Measurements from ENCODE around the gene KRTDAP. TPM values are rescaled to one million over a fixed set of nuclear protein-coding genes. Genes with fewer than 3 reads are reported as not detected.

KRTDAP gene
- total and polyA plus RNA-seq, 9 of the 15 experiments (the other 6 are each of a cell fraction or from before 2014, with no cell fraction given), result not detected

DNA sequence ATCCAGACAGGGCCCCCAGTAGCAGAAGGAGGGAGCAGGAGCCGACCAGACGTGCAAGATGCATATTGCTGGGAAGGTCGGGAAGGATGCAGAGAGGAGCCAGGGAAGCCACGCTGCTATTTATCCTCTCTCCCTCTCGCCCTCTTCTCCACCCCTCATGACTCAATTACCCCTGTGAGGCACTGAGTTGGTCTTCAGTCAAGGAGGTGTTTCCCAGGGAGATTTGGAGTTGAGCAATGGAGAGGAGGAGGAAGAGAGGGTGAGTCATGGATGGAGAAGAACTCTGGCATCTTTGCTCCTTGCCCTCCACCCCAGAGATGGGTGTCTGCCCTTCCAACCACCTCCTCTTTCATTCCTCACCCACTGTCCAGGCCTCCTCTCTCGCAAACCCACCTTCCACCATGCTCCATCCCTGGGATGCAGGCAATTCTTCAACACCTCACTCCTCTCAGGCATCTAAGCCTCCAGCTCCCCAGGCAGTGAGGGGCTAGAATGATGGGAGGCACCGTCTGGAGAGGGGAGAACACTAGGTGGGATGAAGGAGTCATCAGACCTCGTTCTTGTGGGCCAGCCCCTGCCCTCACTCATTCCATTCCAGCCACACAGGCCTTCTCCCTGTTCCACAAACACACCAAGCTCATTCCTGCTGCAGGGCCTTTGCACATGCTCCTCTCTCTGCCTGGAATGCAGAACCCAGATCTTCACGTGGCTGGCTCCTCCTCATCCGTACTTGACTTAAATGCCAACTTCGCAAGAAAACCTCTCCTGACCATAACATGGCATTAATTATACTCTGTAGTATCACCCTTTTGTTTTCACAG is 38.2 kb upstream of the KRTDAP start, which contains the start of gene SBSN:
Gene SBSN (minus strand): TSS at position 94 of the 821 bp plus-strand sequence. CDS start 30 bp downstream, at position 64.
- POLR2A ChIA-PET, result no interaction called here
- Histone ChIP-seq H3K4me3 (no peak within 1 kb of the TSS), H3K9me1 (ENCODE audit: control insufficient read depth, insufficient read depth, low read length) (no peaks in the 10 kb centered on the region), H4K20me1 (replicated peaks; ENCODE audit: control insufficient read depth, insufficient read depth, low read length) (peaks cover 11% of the 10 kb centered on the region), H3K4me1 (replicated peaks in 1 of 2; ENCODE audit: control insufficient read depth in 2 of 2, insufficient read depth in 2 of 2, low read length in 2 of 2) (peaks cover 3 to 7% of the 10 kb centered on the region in 2 experiments; a peak in 3 of 5 replicates), H3K27ac (ENCODE audit: extremely low read depth, low read depth, low read length) (no peak within 1 kb of the TSS), H3K36me3 (ENCODE audit: control insufficient read depth, insufficient read depth, low read length) (no peaks in the 10 kb centered on the region), H2AFZ (ENCODE audit: low read depth, low read length) (no peak within 1 kb of the TSS), H3K9ac (ENCODE audit: insufficient read depth in 1 of 2, low read depth in 2 of 2, low read length in 2 of 2) (no peak within 1 kb of the TSS; a peak in 1 of 4 replicates), H3K9me3 (replicated peaks; ENCODE audit: control insufficient read depth, insufficient read depth, low read depth, low read length) (no peaks in the 10 kb centered on the region), H3K4me2 (ENCODE audit: insufficient read depth, low read length) (no peak within 1 kb of the TSS), H3K27me3 (ENCODE audit: control insufficient read depth in 2 of 2, insufficient read depth in 2 of 2, low read length in 2 of 2) (peaks cover 51 to 88% of the 10 kb centered on the region in 2 experiments), H3K79me2 (ENCODE audit: control insufficient read depth, insufficient read depth, low read length) (no peaks in the 10 kb centered on the region)
- TF ChIP-seq RBM25 (IDR thresholded peaks at IDR 0.05; ENCODE audit: low read depth, low read length, severe bottlenecking), result peak; percentile 59
- no peak for TF ChIP-seq TOE1 (IDR thresholded peaks at IDR 0.05; ENCODE audit: borderline replicate concordance)
- no peak for TF ChIP-seq TOE1 (CRISPR knock-in tag; IDR thresholded peaks at IDR 0.05; ENCODE audit: borderline replicate concordance, low read depth)
- under 1% methylated on average over 11 of the region's 11 CpGs for WGBS (ENCODE audit: insufficient coverage, low coverage, missing lambda C conversion rate)
- DNase-seq (ENCODE audit: extremely low read depth in 1 of 4, low spot score in 3 of 4) (no peak), FAIRE-seq (no peak), ATAC-seq (no peak)
- CTCF ChIA-PET (ENCODE audit: low intra/inter-chr PET ratio), result no interaction called here
- no TSS peak for BruUV-seq (replicated peaks)
- in situ Hi-C loops (cut with MboI), result no loop called here
- intact Hi-C loops (cut with micrococcal nuclease), result no loop called here

DNA sequence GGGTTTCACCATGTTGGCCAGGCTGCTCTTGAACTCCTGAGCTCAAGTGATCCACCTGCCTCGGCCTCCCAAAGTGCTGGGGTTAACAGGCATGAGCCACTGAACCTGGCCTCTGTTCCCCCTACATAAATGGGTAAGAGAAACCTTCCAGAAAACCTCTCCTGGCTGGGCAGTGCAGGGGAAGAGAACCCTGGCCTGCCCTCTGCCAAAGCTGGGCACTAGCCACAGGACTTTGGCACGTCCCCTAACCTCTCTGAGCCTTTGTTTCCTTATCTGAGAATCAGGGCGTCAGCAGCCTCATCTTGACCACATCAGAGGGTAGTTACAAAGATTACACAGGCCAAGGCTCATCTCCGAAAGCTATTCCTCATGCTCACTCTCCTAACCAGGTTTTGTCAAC is 35.6 kb upstream of the KRTDAP start:
- H3K9me3 ChIP-seq (replicated peaks; ENCODE audit: control insufficient read depth, insufficient read depth, low read depth, low read length), result no peaks in the 10 kb centered on the region
- H3K4me2 ChIP-seq (ENCODE audit: insufficient read depth, low read length), result no peak overlapping the region
- no peak overlapping the region; a peak in 1 of 4 replicates for H3K9ac ChIP-seq (ENCODE audit: insufficient read depth in 1 of 2, low read depth in 2 of 2, low read length in 2 of 2)
- in situ Hi-C loops (cut with MboI) (no loop called here), intact Hi-C loops (cut with micrococcal nuclease) (no loop called here)
- H3K4me1 ChIP-seq (replicated peaks in 1 of 2; ENCODE audit: control insufficient read depth in 2 of 2, insufficient read depth in 2 of 2, low read length in 2 of 2), result 0 out of 5 replicates have a peak, but pooled peaks cover 0 to 3% of the 10 kb centered on the region in 2 experiments
- FAIRE-seq (no peak), DNase-seq (ENCODE audit: extremely low read depth in 1 of 4, low spot score in 3 of 4) (no peak), ATAC-seq (no peak)
- H3K27ac ChIP-seq (ENCODE audit: extremely low read depth, low read depth, low read length), result no peak overlapping the region
- POLR2A ChIA-PET, result interaction anchor here (0.5 to 1.0 kb wide), 3 partner anchors 11 to 383 kb away, joined by 3 to 4 read pairs (median 3); no protein-coding TSS in a partner anchor
- no peak overlapping the region for H2AFZ ChIP-seq (ENCODE audit: low read depth, low read length)
- H3K79me2 ChIP-seq (ENCODE audit: control insufficient read depth, insufficient read depth, low read length), result no peaks in the 10 kb centered on the region
- CTCF ChIA-PET (ENCODE audit: low intra/inter-chr PET ratio), result no interaction called here
- no peak overlapping the region for H3K4me3 ChIP-seq
- BruUV-seq (replicated peaks), result no TSS peak
- no peaks in the 10 kb centered on the region for H3K36me3 ChIP-seq (ENCODE audit: control insufficient read depth, insufficient read depth, low read length)
- peaks cover 45 to 77% of the 10 kb centered on the region in 2 experiments for H3K27me3 ChIP-seq (ENCODE audit: control insufficient read depth in 2 of 2, insufficient read depth in 2 of 2, low read length in 2 of 2)
- WGBS (ENCODE audit: insufficient coverage, low coverage, missing lambda C conversion rate), result 3% methylated on average over 4 of the region's 4 CpGs
- peaks cover 11% of the 10 kb centered on the region for H4K20me1 ChIP-seq (replicated peaks; ENCODE audit: control insufficient read depth, insufficient read depth, low read length)
- no peaks in the 10 kb centered on the region for H3K9me1 ChIP-seq (ENCODE audit: control insufficient read depth, insufficient read depth, low read length)
- no peak for TF ChIP-seq TCF3 (CRISPR knock-in tag; IDR thresholded peaks at IDR 0.05)
- no peak for TF ChIP-seq NUFIP1 (IDR thresholded peaks at IDR 0.05; ENCODE audit: partially characterized antibody)
- TF ChIP-seq SPI1 (IDR thresholded peaks at IDR 0.05; ENCODE audit: borderline replicate concordance, low read depth, low read length), result no peak
- no peak for TF ChIP-seq MED1 (CRISPR knock-in tag; IDR thresholded peaks at IDR 0.05; ENCODE audit: borderline replicate concordance)
- no peak for TF ChIP-seq ZNF311 (CRISPR knock-in tag; IDR thresholded peaks at IDR 0.05)
- TF ChIP-seq, protein P1, sequence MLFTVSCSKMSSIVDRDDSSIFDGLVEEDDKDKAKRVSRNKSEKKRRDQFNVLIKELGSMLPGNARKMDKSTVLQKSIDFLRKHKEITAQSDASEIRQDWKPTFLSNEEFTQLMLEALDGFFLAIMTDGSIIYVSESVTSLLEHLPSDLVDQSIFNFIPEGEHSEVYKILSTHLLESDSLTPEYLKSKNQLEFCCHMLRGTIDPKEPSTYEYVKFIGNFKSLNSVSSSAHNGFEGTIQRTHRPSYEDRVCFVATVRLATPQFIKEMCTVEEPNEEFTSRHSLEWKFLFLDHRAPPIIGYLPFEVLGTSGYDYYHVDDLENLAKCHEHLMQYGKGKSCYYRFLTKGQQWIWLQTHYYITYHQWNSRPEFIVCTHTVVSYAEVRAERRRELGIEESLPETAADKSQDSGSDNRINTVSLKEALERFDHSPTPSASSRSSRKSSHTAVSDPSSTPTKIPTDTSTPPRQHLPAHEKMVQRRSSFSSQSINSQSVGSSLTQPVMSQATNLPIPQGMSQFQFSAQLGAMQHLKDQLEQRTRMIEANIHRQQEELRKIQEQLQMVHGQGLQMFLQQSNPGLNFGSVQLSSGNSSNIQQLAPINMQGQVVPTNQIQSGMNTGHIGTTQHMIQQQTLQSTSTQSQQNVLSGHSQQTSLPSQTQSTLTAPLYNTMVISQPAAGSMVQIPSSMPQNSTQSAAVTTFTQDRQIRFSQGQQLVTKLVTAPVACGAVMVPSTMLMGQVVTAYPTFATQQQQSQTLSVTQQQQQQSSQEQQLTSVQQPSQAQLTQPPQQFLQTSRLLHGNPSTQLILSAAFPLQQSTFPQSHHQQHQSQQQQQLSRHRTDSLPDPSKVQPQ (CRISPR knock-in tag; IDR thresholded peaks at IDR 0.05; ENCODE audit: borderline replicate concordance), result no peak
- no peak for TF ChIP-seq ZNF75A (CRISPR knock-in tag; IDR thresholded peaks at IDR 0.05)
- TF ChIP-seq NFIX (CRISPR knock-in tag; IDR thresholded peaks at IDR 0.05; ENCODE audit: low read depth), result no peak
- TF ChIP-seq ATF1 (CRISPR knock-in tag; IDR thresholded peaks at IDR 0.05), result no peak
- TF ChIP-seq ATF1 (tag; IDR thresholded peaks at IDR 0.05), result no peak

Measured in K562 (cell line).